C1 segment of cervical spinal cord (tissue), 14 donors: ENCODE results near the gene CREB3L2.
"Not testable (repeated sequence)": the region's sequence is repeated elsewhere in the genome, so short reads cannot be mapped to it uniquely, and the experiment has no call there.

ENCODE experiments used
- DNase-seq, 14 donors: peaks; one replicate each; lab custom pipeline; 2025; lab: John Stamatoyannopoulos, UW

Gene CREB3L2

GRCh38 chr7:137969828-137970227, 32.1 kb downstream of the CREB3L2 start:
- no peak for DNase-seq

GRCh38 chr7:137968890-137969289, 33.0 kb downstream of the CREB3L2 start:
- DNase-seq: no peak

GRCh38 chr7:137968339-137968738, 33.5 kb downstream of the CREB3L2 start:
- not testable (repeated sequence) for DNase-seq

GRCh38 chr7:137967143-137968018, 34.5 kb downstream of the CREB3L2 start:
- DNase-seq: no peak

- DNase-seq: no peak
Observed at GRCh38 chr7:137966641-137967142, 35.2 kb downstream of the CREB3L2 start.

GRCh38 chr7:137965942-137966640, 35.8 kb downstream of the CREB3L2 start:
- DNase-seq: no peak

- no peak for DNase-seq
Observed at GRCh38 chr7:137964824-137965545, 36.9 kb downstream of the CREB3L2 start.

GRCh38 chr7:137962875-137963507, 38.9 kb downstream of the CREB3L2 start:
- no peak for DNase-seq

GRCh38 chr7:137962491-137962874, 39.4 kb downstream of the CREB3L2 start:
- no peak for DNase-seq

- DNase-seq: no peak
Observed at GRCh38 chr7:137961200-137962177, 40.4 kb downstream of the CREB3L2 start.

- DNase-seq: no peak
Observed at GRCh38 chr7:137960020-137960419, 41.9 kb downstream of the CREB3L2 start.

GRCh38 chr7:137958470-137959431, 43.1 kb downstream of the CREB3L2 start:
- no peak for DNase-seq

GRCh38 chr7:137957887-137958286, 44.0 kb downstream of the CREB3L2 start:
- DNase-seq: no peak

GRCh38 chr7:137956591-137956990, 45.3 kb downstream of the CREB3L2 start:
- DNase-seq: no peak

GRCh38 chr7:137956183-137956582, 45.7 kb downstream of the CREB3L2 start:
- no peak for DNase-seq

- no peak for DNase-seq
Observed at GRCh38 chr7:137954614-137955013, 47.3 kb downstream of the CREB3L2 start.

GRCh38 chr7:137953665-137954470, 48.0 kb downstream of the CREB3L2 start:
- no peak for DNase-seq

GRCh38 chr7:137953043-137953664, 48.7 kb downstream of the CREB3L2 start:
- no peak for DNase-seq
